Heart left ventricle (tissue), 16 donors: Measurements from ENCODE around the gene LTBR. TPM values are rescaled to one million over a fixed set of nuclear protein-coding genes. Genes with fewer than 3 reads are reported as not detected.

ENCODE experiments used
- ATAC-seq, 4 donors: fragments of 200-7000 bp; cut with Tn5 transposase; one replicate each; pipeline ENCODE4 v1.9.1; 2020 to 2022; ENCODE audit warnings: moderate library complexity in 4 of 4, mild to moderate bottlenecking in 3 of 4, moderate number of reproducible peaks in 1 of 4
- DNase-seq, 5 donors: peaks; one replicate each; pipeline ENCODE4 v3.0.0-alpha.2; 2020
- H3K27ac ChIP-seq, 12 donors: fragments of 200-600 bp; sonication (generic) in 4 of 12; one replicate each; pipeline versions ENCODE4 v1.5.0 to v1.8.0; 2016 to 2022; ENCODE audit warnings: mild to moderate bottlenecking in 2 of 12
- H3K27me3 ChIP-seq, 9 donors: fragments of 200-600 bp; sonication (generic) in 2 of 9; one replicate each; pipeline versions ENCODE4 v1.5.1 to v1.8.0; 2016 to 2022; ENCODE audit warnings: mild to moderate bottlenecking in 3 of 9
- H3K36me3 ChIP-seq, 9 donors: fragments of 200-600 bp; sonication (generic) in 2 of 9; one replicate each; pipeline versions ENCODE4 v1.5.0 to v1.8.0; 2018 to 2022; ENCODE audit warnings: mild to moderate bottlenecking in 2 of 9
- H3K4me1 ChIP-seq, 12 donors: fragments of 200-600 bp; sonication (generic) in 4 of 12; one replicate each; pipeline versions ENCODE4 v1.5.0 to v1.8.0; 2016 to 2022; ENCODE audit warnings: mild to moderate bottlenecking in 3 of 12
- H3K4me3 ChIP-seq, 12 donors: fragments of 200-600 bp; sonication (generic) in 4 of 12; one replicate each; pipeline versions ENCODE4 v1.5.0 to v1.8.0; 2017 to 2022; ENCODE audit warnings: mild to moderate bottlenecking in 9 of 12, moderate library complexity in 4 of 12
- H3K9me3 ChIP-seq, 12 donors: fragments of 200-600 bp; sonication (generic) in 4 of 12; one replicate each; pipeline versions ENCODE4 v1.5.0 to v1.8.0; 2016 to 2022; ENCODE audit warnings: mild to moderate bottlenecking in 1 of 12
- CTCF ChIP-seq, 12 donors: fragments of 200-600 bp; sonication (generic) in 4 of 12; IDR thresholded peaks; one replicate each; pipeline versions ENCODE4 v1.5.0 to v1.8.0; 2018 to 2022; ENCODE audit warnings: antibody characterized with exemption in 12 of 12, mild to moderate bottlenecking in 5 of 12
- POLR2A ChIP-seq, 2 donors: fragments of 450-650 bp; IDR thresholded peaks; one replicate each; pipeline ENCODE4 v1.6.1; 2017; ENCODE audit warnings: antibody characterized with exemption in 2 of 2, mild to moderate bottlenecking in 2 of 2, moderate library complexity in 2 of 2
- WGBS, 4 donors: extraction: QIAGEN DNeasy Blood & Tissue Kit in 2 of 4; methylation state at CpG; one replicate each; pipeline versions ENCODE4 v1.1.5 to v1.1.7; 2013 to 2018; 5-methylcytosine and 5-hydroxymethylcytosine counted together
- intact Hi-C, 10 donors: fragments of 100-400 bp; cut with DNase I; formaldehyde crosslinking; loops; one replicate each; pipeline versions ENCODE4 v1.11.1 to v1.14.2; 2022
- long read RNA-seq, 3 donors: library from polyadenylated mRNA; unstranded; transcript quantifications; one replicate each; pipeline ENCODE4 v2.0.0, GENCODE V29; 2020 to 2021
- polyA plus RNA-seq, 2 donors: library from polyadenylated mRNA; stranded (reverse); fragments of 200-250 nt; gene quantifications; one replicate each; pipeline ENCODE4 v1.2.3, GENCODE V29; 2013
- total RNA-seq, 9 donors: library from RNA; depleted of rRNA in 2 of 9; stranded (reverse); fragments of >200 nt in 2 of 9; fragmentation: NEBNext Ultra II Directional in 3 of 9; extraction: Animal tissue kit (Norgen Biotek cat#: 25700) in 3 of 9; gene quantifications; one replicate each; pipeline versions ENCODE4 v1.1.0 to v1.2.4, GENCODE V29; 2016 to 2023
- donor health status: ischemic (EF 13 %, LVEDD 7.1; RV severe dilation, severe dysfunction).
- donor health status: healthy with polysubstance abuse.
- donor health status: DM: no; HTN: yes; CAD: no.
- donor health status: DM: no; HTN: no; CAD: no.
- donor health status: ischemic (EF 25% LVEDD 6.9; RV normal size, moderate dysfunction).
- donor health status: ischemic (EF 25% LVEDD 5.7; RV mildly dilated, moderate dysfunction).
- donor health status: healthy.
- donor health status: DM: yes; HTN: yes; CAD: no.
- donor health status: ischemic (EF 35%, LVEDD 5.7; RV mildly dilated, moderate dysfunction).
- donor health status: nonischemic (EF 11% LVEDD 7.7; RV severe dilation, severe dysfunction).
- donor health status: DM: yes; HTN: yes; CAD: no.
- donor health status: PGD.
- donor health status: ischemic (EF 29% LVEDD 5.4; RV normal size, mild dysfunction).
- donor health status: nonischemic (EF 23%, LVEDD 6.1; RV moderate dilation, normal function).

LTBR gene
- total RNA-seq (10 to 100 TPM; 16.0 to 83.4 (median 26.2) TPM), polyA plus RNA-seq (10 to 100 TPM; 22.8 to 41.8 TPM)
- long read RNA-seq, donor 1, transcript LTBR-201 (10 exons, 2,260 nt) = major isoform, 15 of 29 reads
- long read RNA-seq, donor 1, partial matches to known transcripts = 10 of 29 reads
- long read RNA-seq, donor 1, other reads (novel, unspliced or antisense) = 1 of 29 reads
- long read RNA-seq, donor 2, transcript LTBR-201 (10 exons, 2,260 nt) = major isoform, 85 of 137 reads
- long read RNA-seq, donor 2, partial matches to known transcripts = 35 of 137 reads
- long read RNA-seq, donor 2, other reads (novel, unspliced or antisense) = 15 of 137 reads
- long read RNA-seq, donor 3, transcript LTBR-201 (10 exons, 2,260 nt) = major isoform, 21 of 31 reads
- long read RNA-seq, donor 3, partial matches to known transcripts = 3 of 31 reads
- long read RNA-seq, donor 3, other reads (novel, unspliced or antisense) = 6 of 31 reads

GRCh38 chr12:6383572-6384498 lies at the start of gene LTBR:
LTBR (plus strand) TSS chr12:6384162; CDS start chr12:6384359, 197 bp downstream.
- H3K4me3 ChIP-seq = peak within 1 kb of the TSS; percentile 45 to 92 (median 78)
- no peaks in the 10 kb centered on the region for H3K9me3 ChIP-seq
- peak within 1 kb of the TSS; percentile 75 to 98 (median 94) for H3K27ac ChIP-seq
- peak; percentile 96 to 99 (median 98) for DNase-seq
- no peaks in the 10 kb centered on the region for H3K27me3 ChIP-seq
- ATAC-seq = peak; percentile 92 to 98 (median 97)
- H3K4me1 ChIP-seq = peaks cover 0 to 75% (median 24%) of the 10 kb centered on the region in 12 donors
- H3K36me3 ChIP-seq = peaks cover 0 to 34% (median 30%) of the 10 kb centered on the region in 9 donors
- TF ChIP-seq POLR2A (IDR thresholded peaks at IDR 0.05) (peak in 1 of 2 donors; percentile 74), CTCF (IDR thresholded peaks at IDR 0.05) (peak in 3 of 12 donors; percentile 7 to 43 (median 32))
- WGBS, 4 donors = 10 to 15% (median 12%) methylated on average over 15 to 62 of the region's 62 CpGs
- intact Hi-C loops = loop anchor here in 7 of 10 donors (2.0 to 5.0 kb wide), 4 partner anchors 42 to 322 kb away; partner anchors contain the start of gene TNFRSF1A (in 2 of the 7)

DNA sequence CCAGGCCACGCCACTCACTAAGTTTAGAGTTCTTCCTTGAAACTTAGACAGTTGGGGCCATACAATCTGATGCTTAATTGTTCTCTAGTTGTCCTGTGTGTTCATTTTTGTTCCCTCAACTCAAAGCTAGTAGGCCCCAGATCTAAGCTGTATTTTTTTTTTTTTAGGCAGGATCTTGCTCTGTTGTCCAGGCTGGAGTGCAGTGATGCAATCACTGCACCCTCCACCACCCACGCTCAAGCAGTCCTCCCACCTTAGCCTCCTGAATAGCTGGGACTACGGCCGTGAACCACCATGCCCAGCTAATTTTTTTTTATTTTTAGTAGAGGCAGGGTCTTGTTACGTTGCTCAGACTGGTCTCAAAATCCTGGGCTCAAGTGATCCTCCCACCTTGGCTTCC lies 49.6 kb upstream of the LTBR start:
- DNase-seq (no peak), ATAC-seq (no peak)
- Histone ChIP-seq H3K36me3 (peaks cover 0 to 72% (median 54%) of the 10 kb centered on the region in 9 donors), H3K4me1 (peaks cover 6 to 93% (median 60%) of the 10 kb centered on the region in 12 donors), H3K27ac (peak overlapping the region in 11 of 12 donors; percentile 86 to 100 (median 98)), H3K27me3 (no peaks in the 10 kb centered on the region), H3K9me3 (no peaks in the 10 kb centered on the region), H3K4me3 (peak overlapping the region in 2 of 12 donors; percentile 85 to 100)
- TF ChIP-seq CTCF (IDR thresholded peaks at IDR 0.05) (no peak), POLR2A (IDR thresholded peaks at IDR 0.05) (no peak)
- intact Hi-C loops = loop anchor here in 9 of 10 donors (2.0 to 10.0 kb wide), 4 partner anchors 30 to 200 kb away; partner anchors contain the start of gene GAPDH (in 5 of the 9)
- WGBS, 4 donors = 60 to 74% (median 70%) methylated on average over 5 of the region's 5 CpGs

DNA sequence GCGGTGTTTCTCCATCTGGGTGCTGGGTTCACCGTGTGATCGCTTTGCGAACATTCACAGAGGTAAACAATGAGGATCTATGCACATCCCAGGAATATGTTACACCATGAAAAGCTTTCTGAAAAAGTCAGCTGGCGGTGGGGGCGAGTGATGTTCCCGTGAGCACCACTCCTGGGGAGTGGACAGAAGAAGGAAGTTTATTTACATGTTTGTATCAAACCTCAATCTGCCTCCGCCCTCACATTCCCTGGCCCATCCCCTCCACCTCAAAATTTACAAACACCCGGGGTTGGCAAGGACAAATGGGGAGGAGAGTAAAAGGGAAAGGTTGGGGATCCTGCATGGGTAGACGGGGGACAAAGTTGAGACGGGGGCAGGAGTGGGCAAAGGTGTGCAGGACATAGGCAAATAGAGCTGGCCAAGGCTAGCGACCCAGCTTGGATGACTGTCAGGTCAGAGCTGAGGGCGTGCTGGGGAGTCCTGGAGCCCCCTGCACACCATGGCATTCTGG lies 49.0 kb upstream of the LTBR start:
- intact Hi-C loops = loop anchor here (2.0 to 10.0 kb wide), 8 partner anchors 30 to 202 kb away; partner anchors contain the start of genes GAPDH (in 5 of the 10), LTBR (in 3 of the 10) and SCNN1A (in 2 of the 10)
- Histone ChIP-seq H3K36me3 (peaks cover 0 to 67% (median 47%) of the 10 kb centered on the region in 9 donors), H3K4me3 (peak overlapping the region in 9 of 12 donors; percentile 74 to 100 (median 85)), H3K9me3 (no peaks in the 10 kb centered on the region), H3K4me1 (peaks cover 6 to 90% (median 64%) of the 10 kb centered on the region in 12 donors), H3K27me3 (no peaks in the 10 kb centered on the region), H3K27ac (peak overlapping the region; percentile 86 to 100 (median 98))
- TF ChIP-seq CTCF (IDR thresholded peaks at IDR 0.05) (no peak), POLR2A (IDR thresholded peaks at IDR 0.05) (no peak)
- 42 to 52% (median 47%) methylated on average over 13 of the region's 13 CpGs for WGBS, 4 donors
- ATAC-seq (no peak), DNase-seq (peak in 1 of 5 donors; percentile 56)
